Mesendoderm (in vitro differentiated cells): ENCODE measurements around the gene OR1L6. TPM values are rescaled to one million over a fixed set of nuclear protein-coding genes. Genes with fewer than 3 reads are reported as not detected.

Experiments used
- DNase-seq: peaks from one replicate; pipeline ENCODE4 v3.0.0; 2013
- H2AK5ac ChIP-seq: 2 replicates; pipeline ENCODE4 v1.6.1; 2013; ENCODE audit warnings: low read length, inconsistent platforms
- H2BK120ac ChIP-seq: 2 replicates; pipeline ENCODE4 v1.6.1; 2013; ENCODE audit warnings: low read depth, mild to moderate bottlenecking, low read length, moderate library complexity, mixed read lengths
- H2BK15ac ChIP-seq: replicated peaks from 2 replicates; pipeline ENCODE4 v1.6.1; 2013; ENCODE audit warnings: low read depth, mild to moderate bottlenecking, moderate library complexity
- H2BK5ac ChIP-seq: 2 replicates; pipeline ENCODE4 v1.6.1; 2013; ENCODE audit warnings: low read length, inconsistent platforms
- H3K18ac ChIP-seq: 2 replicates; pipeline ENCODE4 v1.6.1; 2013; ENCODE audit warnings: mild to moderate bottlenecking, low read length, mixed read lengths
- H3K23ac ChIP-seq: one replicate; pipeline ENCODE4 v1.6.1; 2013; ENCODE audit warnings: low read length
- H3K27ac ChIP-seq: 2 replicates; pipeline ENCODE4 v1.5.1; 2013; ENCODE audit warnings: low read depth, mild to moderate bottlenecking, inconsistent platforms, low read length, moderate library complexity
- H3K27me3 ChIP-seq: 2 replicates; pipeline ENCODE4 v1.6.1; 2013; ENCODE audit warnings: low read length, control low read depth, mild to moderate bottlenecking, inconsistent platforms; ENCODE audit not compliant: insufficient read depth, poor library complexity
- H3K36me3 ChIP-seq: 2 replicates; pipeline ENCODE4 v1.6.1; 2013; ENCODE audit warnings: low read length, inconsistent platforms; ENCODE audit not compliant: control insufficient read depth, insufficient read depth
- H3K4ac ChIP-seq: one replicate; pipeline ENCODE4 v1.6.1; 2013; ENCODE audit warnings: low read depth, mild to moderate bottlenecking, low read length, moderate library complexity
- H3K4me1 ChIP-seq: 2 replicates; pipeline ENCODE4 v1.6.1; 2013; ENCODE audit warnings: low read depth, low read length, inconsistent platforms; ENCODE audit not compliant: control insufficient read depth
- H3K4me2 ChIP-seq: 2 replicates; pipeline ENCODE4 v1.6.1; 2013; ENCODE audit warnings: low read length
- H3K4me3 ChIP-seq: 2 replicates; pipeline ENCODE4 v1.5.1; 2013; ENCODE audit warnings: mild to moderate bottlenecking, low read length
- H3K56ac ChIP-seq: one replicate; pipeline ENCODE4 v1.6.1; 2013; ENCODE audit warnings: low read length
- H3K79me1 ChIP-seq: 2 replicates; pipeline ENCODE4 v1.6.1; 2013; ENCODE audit warnings: low read length, inconsistent platforms
- H3K79me2 ChIP-seq: 2 replicates; pipeline ENCODE4 v1.6.1; 2013; ENCODE audit warnings: mild to moderate bottlenecking, low read length; ENCODE audit not compliant: control insufficient read depth, insufficient read depth
- H3K9ac ChIP-seq: 2 replicates; pipeline ENCODE4 v1.6.1; 2013; ENCODE audit warnings: low read length, inconsistent platforms
- H4K5ac ChIP-seq: one replicate; pipeline ENCODE4 v1.6.1; 2013; ENCODE audit warnings: low read length
- H4K8ac ChIP-seq: one replicate; pipeline ENCODE4 v1.6.1; 2013; ENCODE audit warnings: low read depth, mild to moderate bottlenecking, control low read depth, low read length, moderate library complexity
- WGBS: extraction: QIAGEN DNeasy Blood & Tissue Kit; methylation state at CpG from one replicate; pipeline ENCODE4 v1.1.7; 2013; ENCODE audit warnings: low lambda C conversion rate, missing lambda C conversion rate; ENCODE audit not compliant: insufficient coverage; ENCODE audit errors: extremely low coverage; 5-methylcytosine and 5-hydroxymethylcytosine counted together
- polyA plus RNA-seq, 2 experiments: library from polyadenylated mRNA; stranded (reverse); fragments of 200-250 nt; gene quantifications; one replicate each; pipeline ENCODE4 v1.2.3, GENCODE V29; 2013

OR1L6 gene
- not detected for polyA plus RNA-seq (2013, experiment 1 of 2)
- not detected for polyA plus RNA-seq (2013, experiment 2 of 2)

- no peak within 1 kb of the TSS for H4K5ac ChIP-seq
- no peaks in the 10 kb centered on the region for H3K79me1 ChIP-seq
Measured at GRCh38 chr9:122742003-122742402, at the start of gene OR1L6. OR1L6 (plus strand) TSS chr9:122742303; CDS start chr9:122749848, 7,545 bp downstream.

DNA sequence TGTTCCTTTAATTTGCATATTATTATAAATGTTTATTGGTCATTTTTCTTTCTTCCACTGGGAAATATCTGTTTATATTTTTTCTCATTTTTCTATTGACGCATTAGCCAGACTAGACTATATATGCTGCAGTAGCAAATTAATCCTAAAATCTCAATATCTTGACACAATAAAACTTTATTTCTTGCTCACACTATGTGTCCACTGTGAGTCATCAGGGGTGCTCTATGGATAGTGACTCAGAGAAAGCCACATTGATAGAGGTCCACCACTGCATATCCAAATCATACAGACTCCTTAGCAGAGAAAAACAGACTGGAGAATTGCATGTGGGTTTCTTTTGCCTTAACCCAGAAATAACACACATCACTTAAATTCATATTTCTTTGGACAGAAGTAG is 46.4 kb upstream of the OR1L6 start:
- no peak overlapping the region for H2BK5ac ChIP-seq
- no CpG with 5 or more reads among the region's 1 CpG for WGBS
- H2AK5ac ChIP-seq: no peak overlapping the region
- no peak for DNase-seq
- H3K27ac ChIP-seq: no peak overlapping the region
- H2BK120ac ChIP-seq: no peak overlapping the region
- H3K18ac ChIP-seq: no peak overlapping the region
- H3K56ac ChIP-seq: no peak overlapping the region
- no peaks in the 10 kb centered on the region for H3K27me3 ChIP-seq
- no peak overlapping the region for H4K8ac ChIP-seq
- H3K36me3 ChIP-seq: no peaks in the 10 kb centered on the region
- H3K4me1 ChIP-seq: no peaks in the 10 kb centered on the region
- H2BK15ac ChIP-seq: no peak overlapping the region
- H3K9ac ChIP-seq: no peak overlapping the region
- no peak overlapping the region for H3K4ac ChIP-seq
- H3K79me2 ChIP-seq: no peaks in the 10 kb centered on the region
- H3K4me2 ChIP-seq: no peak overlapping the region
- H4K5ac ChIP-seq: no peak overlapping the region
- no peaks in the 10 kb centered on the region for H3K79me1 ChIP-seq
- H3K4me3 ChIP-seq: no peak overlapping the region
- no peak overlapping the region for H3K23ac ChIP-seq

More at GRCh38 chr9:122742003-122742402, at the start of gene OR1L6:
- no peak within 1 kb of the TSS for H3K27ac ChIP-seq
- DNase-seq: no peak
- no peak within 1 kb of the TSS for H3K23ac ChIP-seq
- H4K8ac ChIP-seq: no peak within 1 kb of the TSS
- H3K4ac ChIP-seq: no peak within 1 kb of the TSS
- WGBS: no CpG with 5 or more reads among the region's 6 CpGs
- no peaks in the 10 kb centered on the region for H3K27me3 ChIP-seq
- H3K56ac ChIP-seq: no peak within 1 kb of the TSS
- no peaks in the 10 kb centered on the region for H3K79me2 ChIP-seq
- no peak within 1 kb of the TSS for H3K4me2 ChIP-seq
- H2BK5ac ChIP-seq: no peak within 1 kb of the TSS
- no peak within 1 kb of the TSS for H3K18ac ChIP-seq
- no peak within 1 kb of the TSS for H2BK120ac ChIP-seq
- no peak within 1 kb of the TSS for H3K9ac ChIP-seq
- no peaks in the 10 kb centered on the region for H3K4me1 ChIP-seq
- no peak within 1 kb of the TSS for H2AK5ac ChIP-seq
- H3K36me3 ChIP-seq: no peaks in the 10 kb centered on the region
- H3K4me3 ChIP-seq: no peak within 1 kb of the TSS
- no peak within 1 kb of the TSS for H2BK15ac ChIP-seq

DNA sequence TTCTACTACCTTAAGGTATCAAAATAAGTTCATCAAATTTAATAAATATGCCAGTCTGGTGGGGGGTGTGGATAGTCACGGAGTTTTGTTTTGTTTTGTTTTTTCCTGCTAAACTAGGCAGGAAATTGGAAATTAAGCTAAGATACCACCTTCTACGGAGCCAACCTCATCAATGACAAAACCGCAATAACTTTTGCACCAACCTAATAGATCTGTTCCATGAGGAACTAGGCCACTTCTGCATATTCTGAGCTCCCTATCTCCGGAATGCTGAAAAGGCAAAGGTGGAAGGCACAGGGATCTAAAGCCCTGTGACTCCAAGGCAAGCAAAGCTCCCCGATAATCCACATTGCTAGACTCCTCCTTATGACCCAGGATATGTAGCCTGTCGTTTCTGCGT is 24.1 kb upstream of the OR1L6 start:
- Histone ChIP-seq H3K18ac (no peak overlapping the region), H3K36me3 (no peaks in the 10 kb centered on the region), H2AK5ac (no peak overlapping the region), H3K4me1 (no peaks in the 10 kb centered on the region), H2BK5ac (no peak overlapping the region), H3K4ac (no peak overlapping the region), H3K23ac (no peak overlapping the region), H3K79me1 (no peaks in the 10 kb centered on the region), H3K27ac (no peak overlapping the region), H2BK120ac (no peak overlapping the region), H4K5ac (no peak overlapping the region), H2BK15ac (no peak overlapping the region), H3K79me2 (no peaks in the 10 kb centered on the region), H3K4me2 (no peak overlapping the region), H3K56ac (no peak overlapping the region), H3K27me3 (no peaks in the 10 kb centered on the region), H4K8ac (no peak overlapping the region), H3K9ac (no peak overlapping the region), H3K4me3 (no peak overlapping the region)
- no CpG with 5 or more reads among the region's 7 CpGs for WGBS
- DNase-seq: no peak

- Histone ChIP-seq H3K56ac (no peak overlapping the region), H2BK5ac (no peak overlapping the region), H2BK120ac (no peak overlapping the region)
Measured at GRCh38 chr9:122719218-122719617, 22.9 kb upstream of the OR1L6 start.

DNA sequence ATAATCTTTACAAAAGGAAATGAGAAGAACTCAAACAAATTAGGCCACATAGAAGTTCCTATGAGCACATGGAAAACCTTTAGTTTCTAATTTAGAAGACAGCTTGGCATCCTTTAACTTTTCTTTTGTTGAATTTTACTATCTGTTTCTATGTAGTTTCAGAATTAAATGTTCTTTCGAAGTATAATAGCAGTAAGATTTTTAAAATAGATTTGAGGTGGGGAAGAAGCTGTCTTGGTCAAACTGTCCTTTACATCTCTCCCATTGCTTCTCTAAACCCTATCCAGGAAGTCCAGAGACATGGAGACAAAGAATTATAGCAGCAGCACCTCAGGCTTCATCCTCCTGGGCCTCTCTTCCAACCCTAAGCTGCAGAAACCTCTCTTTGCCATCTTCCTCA is 18.4 kb upstream of the OR1L6 start, which contains the start of gene OR1L4:
OR1L4 (plus strand) TSS at position 301 of the 400 bp plus-strand sequence; CDS start at position 301, 0 bp downstream.
- no peak within 1 kb of the TSS for H3K18ac ChIP-seq
- no CpG with 5 or more reads among the region's 1 CpG for WGBS
- no peaks in the 10 kb centered on the region for H3K79me1 ChIP-seq
- no peak within 1 kb of the TSS for H3K4ac ChIP-seq
- no peak within 1 kb of the TSS for H3K4me2 ChIP-seq
- no peaks in the 10 kb centered on the region for H3K4me1 ChIP-seq
- H3K27me3 ChIP-seq: no peaks in the 10 kb centered on the region
- no peak within 1 kb of the TSS for H3K4me3 ChIP-seq
- H2BK5ac ChIP-seq: no peak within 1 kb of the TSS
- H3K23ac ChIP-seq: no peak within 1 kb of the TSS
- H2AK5ac ChIP-seq: no peak within 1 kb of the TSS
- no peaks in the 10 kb centered on the region for H3K79me2 ChIP-seq
- no peaks in the 10 kb centered on the region for H3K36me3 ChIP-seq
- H3K9ac ChIP-seq: no peak within 1 kb of the TSS
- no peak within 1 kb of the TSS for H4K5ac ChIP-seq
- H2BK120ac ChIP-seq: no peak within 1 kb of the TSS
- no peak within 1 kb of the TSS for H3K56ac ChIP-seq
- DNase-seq: no peak
- no peak within 1 kb of the TSS for H2BK15ac ChIP-seq
- no peak within 1 kb of the TSS for H3K27ac ChIP-seq
- no peak within 1 kb of the TSS for H4K8ac ChIP-seq

More at GRCh38 chr9:122719218-122719617, 22.9 kb upstream of the OR1L6 start:
- no peak overlapping the region for H3K27ac ChIP-seq
- WGBS: no CpG with 5 or more reads among the region's 4 CpGs
- no peak overlapping the region for H3K18ac ChIP-seq
- H3K79me2 ChIP-seq: no peaks in the 10 kb centered on the region
- no peaks in the 10 kb centered on the region for H3K27me3 ChIP-seq
- H3K4me3 ChIP-seq: no peak overlapping the region
- no peak overlapping the region for H2AK5ac ChIP-seq
- no peaks in the 10 kb centered on the region for H3K4me1 ChIP-seq
- no peak overlapping the region for H4K8ac ChIP-seq
- no peak overlapping the region for H4K5ac ChIP-seq
- H3K4ac ChIP-seq: no peak overlapping the region
- no peaks in the 10 kb centered on the region for H3K36me3 ChIP-seq
- no peaks in the 10 kb centered on the region for H3K79me1 ChIP-seq
- H3K9ac ChIP-seq: no peak overlapping the region
- H2BK15ac ChIP-seq: no peak overlapping the region
- no peak overlapping the region for H3K23ac ChIP-seq
- DNase-seq: no peak
- no peak overlapping the region for H3K4me2 ChIP-seq

DNA sequence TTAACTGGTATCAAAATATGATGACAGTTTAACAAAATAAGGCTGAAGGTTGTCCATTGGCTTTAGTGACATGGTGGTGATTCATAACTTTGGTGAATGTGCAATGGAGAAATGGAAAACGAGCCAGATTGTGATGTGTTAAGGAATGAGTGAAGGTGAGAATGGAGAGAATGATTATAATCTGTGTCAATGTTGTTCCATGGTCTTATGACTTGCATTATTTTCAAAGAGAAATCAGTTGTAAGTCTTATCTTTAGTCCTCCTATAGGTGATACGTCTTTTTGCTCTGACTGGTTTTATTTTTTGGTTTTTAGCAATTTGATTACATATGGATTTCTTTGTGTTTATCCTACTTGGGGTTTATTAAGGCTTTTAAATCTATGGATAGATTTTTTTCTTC is 12.7 kb downstream of the OR1L6 start:
- Histone ChIP-seq H2BK5ac (no peak overlapping the region), H3K79me1 (no peaks in the 10 kb centered on the region), H4K5ac (no peak overlapping the region), H3K56ac (no peak overlapping the region), H3K27ac (no peak overlapping the region), H3K36me3 (no peaks in the 10 kb centered on the region), H3K23ac (no peak overlapping the region), H3K27me3 (no peaks in the 10 kb centered on the region), H3K4me2 (no peak overlapping the region), H3K9ac (no peak overlapping the region), H3K18ac (no peak overlapping the region), H3K4me1 (no peaks in the 10 kb centered on the region), H3K4ac (no peak overlapping the region), H3K79me2 (no peaks in the 10 kb centered on the region), H3K4me3 (no peak overlapping the region), H2BK15ac (no peak overlapping the region), H2AK5ac (no peak overlapping the region), H4K8ac (no peak overlapping the region), H2BK120ac (no peak overlapping the region)
- DNase-seq: no peak
- WGBS: 100% methylated on average over 1 of the region's 2 CpGs
